K562 (cell line): ENCODE results near the gene RAB5B. TPM values are rescaled to one million over a fixed set of nuclear protein-coding genes. Genes with fewer than 3 reads are reported as not detected.

Experiments
- ATF7 ChIP-seq: fragments of 450-650 bp; IDR thresholded peaks from 2 replicates; pipeline ENCODE4 v1.7.1; 2014; ENCODE audit warnings: mild to moderate bottlenecking, moderate library complexity
- CHD1 ChIP-seq: fragments of 200-600 bp; sonication (generic); IDR thresholded peaks from one replicate; pipeline ENCODE4 v1.6.1; 2012; ENCODE audit warnings: mild to moderate bottlenecking, moderate library complexity, low read length, inconsistent platforms
- GTF2A2 ChIP-seq: IDR thresholded peaks from 2 replicates; pipeline ENCODE4 v1.6.1; 2016; ENCODE audit warnings: mild to moderate bottlenecking, missing genetic modification characterization, missing compliant biosample characterization
- HNRNPK ChIP-seq: fragments of 200-400 bp; formaldehyde crosslinking; IDR thresholded peaks from one replicate; pipeline ENCODE4 v1.6.1; 2018; ENCODE audit warnings: mild to moderate bottlenecking, low read depth, low read length; ENCODE audit not compliant: poor library complexity, severe bottlenecking
- IRF2 ChIP-seq: sonication (generic); formaldehyde crosslinking; IDR thresholded peaks from 2 replicates; pipeline ENCODE4 v1.8.1; 2022; ENCODE audit warnings: mild to moderate bottlenecking, missing genetic modification reagents
- KLF10 ChIP-seq: fragments of 250-450 bp; sonication (Bioruptor Pico); IDR thresholded peaks from 2 replicates; pipeline ENCODE4 v1.6.1; 2021; ENCODE audit warnings: matching md5 sums
- KLF16 ChIP-seq: IDR thresholded peaks from 2 replicates; pipeline ENCODE4 v1.6.1; 2016; ENCODE audit warnings: antibody characterized with exemption
- PTTG1 ChIP-seq: fragments of 450-650 bp; IDR thresholded peaks from 2 replicates; pipeline ENCODE4 v1.6.1; 2016; ENCODE audit warnings: low read depth, mild to moderate bottlenecking, missing genetic modification characterization, missing compliant biosample characterization
- RBFOX2 ChIP-seq: fragments of 200-400 bp; formaldehyde crosslinking; IDR thresholded peaks from 2 replicates; pipeline ENCODE4 v1.6.1; 2017; ENCODE audit warnings: low read depth, mild to moderate bottlenecking, low read length, moderate library complexity
- SNIP1 ChIP-seq: fragments of 450-650 bp; IDR thresholded peaks from 2 replicates; pipeline ENCODE4 v1.7.1; 2017; ENCODE audit warnings: low read depth, mild to moderate bottlenecking
- SNRNP70 ChIP-seq: fragments of 200-400 bp; formaldehyde crosslinking; optimal IDR thresholded peaks from 2 replicates; pipeline ENCODE3; 2017; ENCODE audit warnings: low read depth, low read length
- TEAD2 ChIP-seq: fragments of 450-650 bp; IDR thresholded peaks from 2 replicates; pipeline ENCODE4 v1.6.1; 2016; ENCODE audit warnings: missing genetic modification characterization, control low read depth, missing compliant biosample characterization
- polyA plus RNA-seq, 8 experiments: library from polyadenylated mRNA; depleted of rRNA in 4 of 8; stranded (reverse) in 5 of 8; unstranded in 3 of 8; fragments of >200 nt; fragmentation: Nextera tagmentation in 2 of 8; fragmentation: Illumina TruSeq in 1 of 8; extraction: Ambion mirVana in 2 of 8; extraction: Trizol in 1 of 8; gene quantifications; 2 replicates each; pipeline versions ENCODE4 v1.2.1 to v1.2.3, GENCODE V29; 2011 to 2014; ENCODE audit warnings: inconsistent platforms in 1 of 8, missing spikeins in 1 of 8
- total RNA-seq, 7 experiments: library from RNA; depleted of rRNA in 6 of 7; stranded (reverse); fragments of >200 nt in 6 of 7; fragmentation: Illumina TruSeq in 2 of 7; extraction: Trizol in 2 of 7; gene quantifications; 2 replicates each; pipeline versions ENCODE4 v1.2.1 to v1.2.3, GENCODE V29; 2011 to 2021; ENCODE audit warnings: low replicate concordance in 1 of 7
- TF ChIP-seq, protein P1 (sequence below): fragments of 450-650 bp; IDR thresholded peaks from 2 replicates; pipeline ENCODE4 v1.7.1; 2018; ENCODE audit warnings: mild to moderate bottlenecking, low read depth; ENCODE audit not compliant: partially characterized antibody
- TF ChIP-seq, protein P2 (sequence below): fragments of 450-650 bp; IDR thresholded peaks from 2 replicates; pipeline ENCODE4 v1.6.1; 2016; ENCODE audit warnings: mild to moderate bottlenecking, moderate library complexity

RAB5B gene
- total and polyA plus RNA-seq, 9 of the 15 experiments (the other 6 are each of a cell fraction or from before 2014, with no cell fraction given), result 6.8 to 73.8 (median 25.2) TPM

DNA sequence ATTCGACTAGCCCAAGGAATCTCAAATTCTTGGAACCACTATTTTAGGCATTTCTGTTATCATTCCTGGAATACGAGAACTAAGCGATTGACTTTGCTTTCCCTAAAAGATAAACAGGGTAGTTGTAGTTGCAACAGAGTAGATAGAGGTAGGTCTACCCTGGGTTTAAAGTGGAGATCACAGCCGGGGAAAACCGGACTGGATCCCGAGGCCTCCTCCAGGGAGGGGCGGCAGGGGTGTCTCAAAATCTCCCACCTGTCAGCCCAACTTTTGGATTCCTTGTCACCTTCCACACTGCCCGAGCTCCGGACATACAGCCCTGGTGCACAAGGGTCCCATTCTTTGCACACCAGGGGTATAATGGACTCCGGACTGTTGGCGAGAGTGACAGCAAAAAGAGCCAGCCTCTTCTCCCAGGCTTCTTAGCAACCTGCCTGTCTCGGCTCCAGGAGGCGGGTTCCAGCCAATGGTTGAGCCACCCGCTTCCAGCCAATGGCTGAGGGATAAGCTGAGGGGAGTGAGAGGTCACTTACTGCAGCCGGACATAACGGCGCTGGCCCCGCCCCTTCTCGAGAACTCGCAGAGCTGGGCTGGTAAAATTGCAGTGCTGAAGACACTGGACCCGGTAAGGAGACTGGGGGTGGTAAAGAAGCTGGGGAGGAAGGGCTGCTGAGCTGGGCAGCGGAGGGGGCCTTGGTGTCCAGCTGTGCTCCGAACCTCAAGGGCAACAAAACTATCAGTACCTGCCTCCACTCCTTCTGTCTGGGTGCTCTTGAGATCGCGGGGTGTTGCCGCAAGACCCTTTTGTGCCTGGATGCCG is 23.0 kb downstream of the RAB5B start, which contains the start of gene SUOX (continued):
- TF ChIP-seq, protein P1, sequence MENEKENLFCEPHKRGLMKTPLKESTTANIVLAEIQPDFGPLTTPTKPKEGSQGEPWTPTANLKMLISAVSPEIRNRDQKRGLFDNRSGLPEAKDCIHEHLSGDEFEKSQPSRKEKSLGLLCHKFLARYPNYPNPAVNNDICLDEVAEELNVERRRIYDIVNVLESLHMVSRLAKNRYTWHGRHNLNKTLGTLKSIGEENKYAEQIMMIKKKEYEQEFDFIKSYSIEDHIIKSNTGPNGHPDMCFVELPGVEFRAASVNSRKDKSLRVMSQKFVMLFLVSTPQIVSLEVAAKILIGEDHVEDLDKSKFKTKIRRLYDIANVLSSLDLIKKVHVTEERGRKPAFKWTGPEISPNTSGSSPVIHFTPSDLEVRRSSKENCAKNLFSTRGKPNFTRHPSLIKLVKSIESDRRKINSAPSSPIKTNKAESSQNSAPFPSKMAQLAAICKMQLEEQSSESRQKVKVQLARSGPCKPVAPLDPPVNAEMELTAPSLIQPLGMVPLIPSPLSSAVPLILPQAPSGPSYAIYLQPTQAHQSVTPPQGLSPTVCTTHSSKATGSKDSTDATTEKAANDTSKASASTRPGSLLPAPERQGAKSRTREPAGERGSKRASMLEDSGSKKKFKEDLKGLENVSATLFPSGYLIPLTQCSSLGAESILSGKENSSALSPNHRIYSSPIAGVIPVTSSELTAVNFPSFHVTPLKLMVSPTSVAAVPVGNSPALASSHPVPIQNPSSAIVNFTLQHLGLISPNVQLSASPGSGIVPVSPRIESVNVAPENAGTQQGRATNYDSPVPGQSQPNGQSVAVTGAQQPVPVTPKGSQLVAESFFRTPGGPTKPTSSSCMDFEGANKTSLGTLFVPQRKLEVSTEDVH, result no peak
- TF ChIP-seq IRF2 (no peak), SNRNP70 (no peak), CHD1 (peak; percentile 83), SNIP1 (no peak), KLF16 (no peak), HNRNPK (no peak), TEAD2 (no peak), PTTG1 (tag) (no peak), GTF2A2 (tag) (no peak), KLF10 (CRISPR knock-in tag) (no peak), ATF7 (peak; percentile 50; the same call in 1 of the 2 replicates), RBFOX2 (peak; percentile 75)
- TF ChIP-seq, protein P2, sequence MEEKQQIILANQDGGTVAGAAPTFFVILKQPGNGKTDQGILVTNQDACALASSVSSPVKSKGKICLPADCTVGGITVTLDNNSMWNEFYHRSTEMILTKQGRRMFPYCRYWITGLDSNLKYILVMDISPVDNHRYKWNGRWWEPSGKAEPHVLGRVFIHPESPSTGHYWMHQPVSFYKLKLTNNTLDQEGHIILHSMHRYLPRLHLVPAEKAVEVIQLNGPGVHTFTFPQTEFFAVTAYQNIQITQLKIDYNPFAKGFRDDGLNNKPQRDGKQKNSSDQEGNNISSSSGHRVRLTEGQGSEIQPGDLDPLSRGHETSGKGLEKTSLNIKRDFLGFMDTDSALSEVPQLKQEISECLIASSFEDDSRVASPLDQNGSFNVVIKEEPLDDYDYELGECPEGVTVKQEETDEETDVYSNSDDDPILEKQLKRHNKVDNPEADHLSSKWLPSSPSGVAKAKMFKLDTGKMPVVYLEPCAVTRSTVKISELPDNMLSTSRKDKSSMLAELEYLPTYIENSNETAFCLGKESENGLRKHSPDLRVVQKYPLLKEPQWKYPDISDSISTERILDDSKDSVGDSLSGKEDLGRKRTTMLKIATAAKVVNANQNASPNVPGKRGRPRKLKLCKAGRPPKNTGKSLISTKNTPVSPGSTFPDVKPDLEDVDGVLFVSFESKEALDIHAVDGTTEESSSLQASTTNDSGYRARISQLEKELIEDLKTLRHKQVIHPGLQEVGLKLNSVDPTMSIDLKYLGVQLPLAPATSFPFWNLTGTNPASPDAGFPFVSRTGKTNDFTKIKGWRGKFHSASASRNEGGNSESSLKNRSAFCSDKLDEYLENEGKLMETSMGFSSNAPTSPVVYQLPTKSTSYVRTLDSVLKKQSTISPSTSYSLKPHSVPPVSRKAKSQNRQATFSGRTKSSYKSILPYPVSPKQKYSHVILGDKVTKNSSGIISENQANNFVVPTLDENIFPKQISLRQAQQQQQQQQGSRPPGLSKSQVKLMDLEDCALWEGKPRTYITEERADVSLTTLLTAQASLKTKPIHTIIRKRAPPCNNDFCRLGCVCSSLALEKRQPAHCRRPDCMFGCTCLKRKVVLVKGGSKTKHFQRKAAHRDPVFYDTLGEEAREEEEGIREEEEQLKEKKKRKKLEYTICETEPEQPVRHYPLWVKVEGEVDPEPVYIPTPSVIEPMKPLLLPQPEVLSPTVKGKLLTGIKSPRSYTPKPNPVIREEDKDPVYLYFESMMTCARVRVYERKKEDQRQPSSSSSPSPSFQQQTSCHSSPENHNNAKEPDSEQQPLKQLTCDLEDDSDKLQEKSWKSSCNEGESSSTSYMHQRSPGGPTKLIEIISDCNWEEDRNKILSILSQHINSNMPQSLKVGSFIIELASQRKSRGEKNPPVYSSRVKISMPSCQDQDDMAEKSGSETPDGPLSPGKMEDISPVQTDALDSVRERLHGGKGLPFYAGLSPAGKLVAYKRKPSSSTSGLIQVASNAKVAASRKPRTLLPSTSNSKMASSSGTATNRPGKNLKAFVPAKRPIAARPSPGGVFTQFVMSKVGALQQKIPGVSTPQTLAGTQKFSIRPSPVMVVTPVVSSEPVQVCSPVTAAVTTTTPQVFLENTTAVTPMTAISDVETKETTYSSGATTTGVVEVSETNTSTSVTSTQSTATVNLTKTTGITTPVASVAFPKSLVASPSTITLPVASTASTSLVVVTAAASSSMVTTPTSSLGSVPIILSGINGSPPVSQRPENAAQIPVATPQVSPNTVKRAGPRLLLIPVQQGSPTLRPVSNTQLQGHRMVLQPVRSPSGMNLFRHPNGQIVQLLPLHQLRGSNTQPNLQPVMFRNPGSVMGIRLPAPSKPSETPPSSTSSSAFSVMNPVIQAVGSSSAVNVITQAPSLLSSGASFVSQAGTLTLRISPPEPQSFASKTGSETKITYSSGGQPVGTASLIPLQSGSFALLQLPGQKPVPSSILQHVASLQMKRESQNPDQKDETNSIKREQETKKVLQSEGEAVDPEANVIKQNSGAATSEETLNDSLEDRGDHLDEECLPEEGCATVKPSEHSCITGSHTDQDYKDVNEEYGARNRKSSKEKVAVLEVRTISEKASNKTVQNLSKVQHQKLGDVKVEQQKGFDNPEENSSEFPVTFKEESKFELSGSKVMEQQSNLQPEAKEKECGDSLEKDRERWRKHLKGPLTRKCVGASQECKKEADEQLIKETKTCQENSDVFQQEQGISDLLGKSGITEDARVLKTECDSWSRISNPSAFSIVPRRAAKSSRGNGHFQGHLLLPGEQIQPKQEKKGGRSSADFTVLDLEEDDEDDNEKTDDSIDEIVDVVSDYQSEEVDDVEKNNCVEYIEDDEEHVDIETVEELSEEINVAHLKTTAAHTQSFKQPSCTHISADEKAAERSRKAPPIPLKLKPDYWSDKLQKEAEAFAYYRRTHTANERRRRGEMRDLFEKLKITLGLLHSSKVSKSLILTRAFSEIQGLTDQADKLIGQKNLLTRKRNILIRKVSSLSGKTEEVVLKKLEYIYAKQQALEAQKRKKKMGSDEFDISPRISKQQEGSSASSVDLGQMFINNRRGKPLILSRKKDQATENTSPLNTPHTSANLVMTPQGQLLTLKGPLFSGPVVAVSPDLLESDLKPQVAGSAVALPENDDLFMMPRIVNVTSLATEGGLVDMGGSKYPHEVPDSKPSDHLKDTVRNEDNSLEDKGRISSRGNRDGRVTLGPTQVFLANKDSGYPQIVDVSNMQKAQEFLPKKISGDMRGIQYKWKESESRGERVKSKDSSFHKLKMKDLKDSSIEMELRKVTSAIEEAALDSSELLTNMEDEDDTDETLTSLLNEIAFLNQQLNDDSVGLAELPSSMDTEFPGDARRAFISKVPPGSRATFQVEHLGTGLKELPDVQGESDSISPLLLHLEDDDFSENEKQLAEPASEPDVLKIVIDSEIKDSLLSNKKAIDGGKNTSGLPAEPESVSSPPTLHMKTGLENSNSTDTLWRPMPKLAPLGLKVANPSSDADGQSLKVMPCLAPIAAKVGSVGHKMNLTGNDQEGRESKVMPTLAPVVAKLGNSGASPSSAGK, result no peak
